Neural cell (in vitro differentiated cells): ENCODE results near the gene S1PR4. TPM values are rescaled to one million over a fixed set of nuclear protein-coding genes. Genes with fewer than 3 reads are reported as not detected.
"Not testable (repeated sequence)": the region's sequence is repeated elsewhere in the genome, so short reads cannot be mapped to it uniquely, and the experiment has no call there.

Experiments
- H2AFZ ChIP-seq: fragments of 200-600, 300-800 bp; sonication (generic), shearing (Covaris generic); 2 replicates; pipeline ENCODE4 v1.6.0; 2014; ENCODE audit warnings: low read depth, mild to moderate bottlenecking, antibody characterized with exemption, low read length, moderate library complexity
- H3F3A ChIP-seq: fragments of 200-600 bp; shearing (Covaris generic); 2 replicates; pipeline ENCODE4 v1.6.1; 2016; ENCODE audit warnings: mild to moderate bottlenecking, moderate library complexity, mixed read lengths, antibody characterized with exemption, low read length; ENCODE audit not compliant: insufficient read depth, poor library complexity, severe bottlenecking
- H3K27ac ChIP-seq: fragments of 200-600, 300-800 bp; sonication (generic), shearing (Covaris generic); 2 replicates; pipeline ENCODE4 v1.5.1; 2014; ENCODE audit warnings: mild to moderate bottlenecking, low read length, moderate library complexity
- H3K27me3 ChIP-seq: fragments of 300-800, 200-600 bp; sonication (generic), shearing (Covaris generic); 2 replicates; pipeline ENCODE4 v1.6.0; 2014; ENCODE audit warnings: mild to moderate bottlenecking, low read depth, low read length, moderate library complexity; ENCODE audit not compliant: insufficient read depth
- H3K36me3 ChIP-seq: fragments of 300-800, 200-600 bp; sonication (generic), shearing (Covaris generic); 2 replicates; pipeline ENCODE4 v1.5.1; 2014; ENCODE audit warnings: mild to moderate bottlenecking, antibody characterized with exemption, low read length, moderate library complexity; ENCODE audit not compliant: insufficient read depth
- H3K4me2 ChIP-seq: fragments of 300-800, 200-600 bp; sonication (generic), shearing (Covaris generic); 2 replicates; pipeline ENCODE4 v1.6.0; 2014; ENCODE audit warnings: mild to moderate bottlenecking, low read length
- H3K4me3 ChIP-seq: fragments of 300-800, 200-600 bp; sonication (generic), shearing (Covaris generic); 2 replicates; pipeline ENCODE4 v1.5.1; 2014; ENCODE audit warnings: mild to moderate bottlenecking, low read length, moderate library complexity
- H3K79me2 ChIP-seq: fragments of 200-600 bp; shearing (Covaris generic); replicated peaks from 2 replicates; pipeline ENCODE4 v1.6.0; 2014; ENCODE audit warnings: mild to moderate bottlenecking, low read length, moderate library complexity; ENCODE audit not compliant: insufficient read depth
- H3K9ac ChIP-seq: fragments of 300-800, 200-600 bp; sonication (generic), shearing (Covaris generic); 2 replicates; pipeline ENCODE4 v1.6.1; 2016; ENCODE audit warnings: mild to moderate bottlenecking, low read length, mixed read lengths
- H3K9me2 ChIP-seq: fragments of 200-600 bp; shearing (Covaris generic); 2 replicates; pipeline ENCODE4 v1.6.1; 2016; ENCODE audit warnings: mild to moderate bottlenecking, low read length, mixed read lengths; ENCODE audit not compliant: insufficient read depth
- H3K9me3 ChIP-seq: fragments of 200-600, 300-800 bp; sonication (generic), shearing (Covaris generic); 2 replicates; pipeline ENCODE4 v1.6.1; 2016; ENCODE audit warnings: mild to moderate bottlenecking, mixed run types, low read length, moderate library complexity, mixed read lengths
- H4K20me1 ChIP-seq: fragments of 200-600 bp; shearing (Covaris generic); 2 replicates; pipeline ENCODE4 v1.6.1; 2016; ENCODE audit warnings: mild to moderate bottlenecking, mixed run types; ENCODE audit not compliant: insufficient read depth
- CTCF ChIP-seq: fragments of 450-650 bp; IDR thresholded peaks from 2 replicates; pipeline ENCODE4 v1.5.1; 2014; ENCODE audit warnings: antibody characterized with exemption, mild to moderate bottlenecking, moderate library complexity; ENCODE audit not compliant: poor library complexity, severe bottlenecking
- EP300 ChIP-seq: fragments of 450-650 bp; conservative IDR thresholded peaks from 2 replicates; pipeline ENCODE4 v1.6.1; 2014; ENCODE audit warnings: antibody characterized with exemption, mild to moderate bottlenecking, moderate library complexity; ENCODE audit not compliant: poor library complexity, severe bottlenecking
- EZH2 ChIP-seq: fragments of 200-600, 300-800 bp; shearing (Covaris generic), sonication (generic); IDR thresholded peaks from 2 replicates; pipeline ENCODE4 v1.6.1; 2014; ENCODE audit warnings: antibody characterized with exemption, low read length, borderline replicate concordance, mild to moderate bottlenecking; ENCODE audit not compliant: insufficient read depth, poor library complexity, severe bottlenecking
- MXI1 ChIP-seq: fragments of 450-650 bp; conservative IDR thresholded peaks from 2 replicates; pipeline ENCODE4 v1.6.1; 2014; ENCODE audit warnings: antibody characterized with exemption, mild to moderate bottlenecking; ENCODE audit not compliant: poor library complexity, severe bottlenecking
- POLR2AphosphoS5 ChIP-seq: IDR thresholded peaks from 2 replicates; pipeline ENCODE4 v1.6.1; 2012
- RAD21 ChIP-seq: fragments of 450-650 bp; conservative IDR thresholded peaks from 2 replicates; pipeline ENCODE4 v1.6.1; 2014; ENCODE audit warnings: antibody characterized with exemption, mild to moderate bottlenecking, moderate library complexity
- SMC3 ChIP-seq: fragments of 450-650 bp; conservative IDR thresholded peaks from 2 replicates; pipeline ENCODE4 v1.6.1; 2014; ENCODE audit warnings: antibody characterized with exemption, mild to moderate bottlenecking, moderate library complexity; ENCODE audit not compliant: poor library complexity
- TAF1 ChIP-seq: IDR thresholded peaks from 2 replicates; pipeline ENCODE4 v1.6.1; 2012; ENCODE audit warnings: low read depth
- polyA plus RNA-seq: library from polyadenylated mRNA; depleted of rRNA; stranded (reverse); fragments of >200 nt; gene quantifications from 2 replicates; pipeline ENCODE4 v1.2.3, GENCODE V29; 2014
- TF ChIP-seq, protein P1 (sequence below): IDR thresholded peaks from 2 replicates; pipeline ENCODE4 v1.6.1; 2012; ENCODE audit warnings: borderline replicate concordance

Gene S1PR4
- polyA plus RNA-seq, 1 donor from 2014 or later: not detected

- no peaks in the 10 kb centered on the region for H3K27me3 ChIP-seq
- H3K27ac ChIP-seq: no peak overlapping the region
- TF ChIP-seq EP300 (no peak), MXI1 (no peak), POLR2AphosphoS5 (no peak), CTCF (no peak), TAF1 (no peak)
- TF ChIP-seq, protein P1, sequence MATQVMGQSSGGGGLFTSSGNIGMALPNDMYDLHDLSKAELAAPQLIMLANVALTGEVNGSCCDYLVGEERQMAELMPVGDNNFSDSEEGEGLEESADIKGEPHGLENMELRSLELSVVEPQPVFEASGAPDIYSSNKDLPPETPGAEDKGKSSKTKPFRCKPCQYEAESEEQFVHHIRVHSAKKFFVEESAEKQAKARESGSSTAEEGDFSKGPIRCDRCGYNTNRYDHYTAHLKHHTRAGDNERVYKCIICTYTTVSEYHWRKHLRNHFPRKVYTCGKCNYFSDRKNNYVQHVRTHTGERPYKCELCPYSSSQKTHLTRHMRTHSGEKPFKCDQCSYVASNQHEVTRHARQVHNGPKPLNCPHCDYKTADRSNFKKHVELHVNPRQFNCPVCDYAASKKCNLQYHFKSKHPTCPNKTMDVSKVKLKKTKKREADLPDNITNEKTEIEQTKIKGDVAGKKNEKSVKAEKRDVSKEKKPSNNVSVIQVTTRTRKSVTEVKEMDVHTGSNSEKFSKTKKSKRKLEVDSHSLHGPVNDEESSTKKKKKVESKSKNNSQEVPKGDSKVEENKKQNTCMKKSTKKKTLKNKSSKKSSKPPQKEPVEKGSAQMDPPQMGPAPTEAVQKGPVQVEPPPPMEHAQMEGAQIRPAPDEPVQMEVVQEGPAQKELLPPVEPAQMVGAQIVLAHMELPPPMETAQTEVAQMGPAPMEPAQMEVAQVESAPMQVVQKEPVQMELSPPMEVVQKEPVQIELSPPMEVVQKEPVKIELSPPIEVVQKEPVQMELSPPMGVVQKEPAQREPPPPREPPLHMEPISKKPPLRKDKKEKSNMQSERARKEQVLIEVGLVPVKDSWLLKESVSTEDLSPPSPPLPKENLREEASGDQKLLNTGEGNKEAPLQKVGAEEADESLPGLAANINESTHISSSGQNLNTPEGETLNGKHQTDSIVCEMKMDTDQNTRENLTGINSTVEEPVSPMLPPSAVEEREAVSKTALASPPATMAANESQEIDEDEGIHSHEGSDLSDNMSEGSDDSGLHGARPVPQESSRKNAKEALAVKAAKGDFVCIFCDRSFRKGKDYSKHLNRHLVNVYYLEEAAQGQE: no peak
These were observed 42.0 kb downstream of the S1PR4 start for GRCh38 chr19:3220576-3220975.

GRCh38 chr19:3221576-3221975, 43.0 kb downstream of the S1PR4 start:
- H3F3A ChIP-seq, H2AFZ ChIP-seq, H3K4me2 ChIP-seq, H3K27ac ChIP-seq, H3K4me3 ChIP-seq, H3K9me3 ChIP-seq, H3K9ac ChIP-seq, H3K36me3 ChIP-seq, H4K20me1 ChIP-seq, H3K27me3 ChIP-seq, H3K9me2 ChIP-seq: not testable (repeated sequence)
- peaks cover 14% of the 10 kb centered on the region for H3K79me2 ChIP-seq

More at GRCh38 chr19:3220576-3220975, 42.0 kb downstream of the S1PR4 start:
- Histone ChIP-seq H3K4me3 (no peak overlapping the region), H3K36me3 (no peaks in the 10 kb centered on the region), H3K9ac (no peak overlapping the region), H3F3A (no peaks in the 10 kb centered on the region), H3K4me2 (no peak overlapping the region), H3K9me2 (no peaks in the 10 kb centered on the region), H2AFZ (no peak overlapping the region), H4K20me1 (no peaks in the 10 kb centered on the region), H3K9me3 (no peaks in the 10 kb centered on the region), H3K79me2 (peaks cover 4% of the 10 kb centered on the region)

- Histone ChIP-seq H3K9me3 (no peaks in the 10 kb centered on the region), H2AFZ (no peak overlapping the region), H3K4me2 (no peak overlapping the region), H3K27ac (no peak overlapping the region), H4K20me1 (peaks cover 5% of the 10 kb centered on the region), H3K79me2 (peaks cover 25% of the 10 kb centered on the region), H3K4me3 (no peak overlapping the region), H3K9me2 (no peaks in the 10 kb centered on the region), H3K9ac (no peak overlapping the region), H3K27me3 (no peaks in the 10 kb centered on the region), H3K36me3 (no peaks in the 10 kb centered on the region), H3F3A (peaks cover 2% of the 10 kb centered on the region)
- TF ChIP-seq CTCF: no peak
- TF ChIP-seq EZH2: no peak
- TF ChIP-seq, protein P1: no peak
- no peak for TF ChIP-seq EP300
- TF ChIP-seq POLR2AphosphoS5: no peak
- no peak for TF ChIP-seq MXI1
- no peak for TF ChIP-seq SMC3
- TF ChIP-seq TAF1: no peak
- no peak for TF ChIP-seq RAD21
These were observed 44.1 kb downstream of the S1PR4 start for GRCh38 chr19:3222709-3223108.
